ENCODE measurements around the gene C5orf22. TPM values are rescaled to one million over a fixed set of nuclear protein-coding genes. Genes with fewer than 3 reads are reported as not detected.

C5orf22 gene
- total RNA-seq, 1 donor from 2014 or later: 22.9 TPM

DNA sequence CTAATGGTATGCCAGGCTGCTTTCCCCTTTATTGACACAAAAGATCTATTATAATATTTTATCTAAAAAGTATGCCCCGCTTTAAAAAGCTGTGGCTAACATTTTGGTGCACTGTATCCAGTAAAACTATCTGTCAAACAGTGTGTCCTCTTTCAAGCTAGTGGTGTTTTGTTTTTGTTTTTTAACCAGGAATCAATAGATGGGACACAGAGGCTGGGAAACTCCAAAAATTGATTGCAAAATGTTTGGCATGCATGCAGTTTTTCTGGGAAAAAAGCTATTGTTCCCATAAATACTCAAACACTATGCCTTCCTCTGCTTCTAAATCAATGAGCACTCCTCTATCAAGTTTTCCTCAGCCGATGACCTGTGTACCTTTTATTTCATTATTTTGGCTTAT lies 72.5 kb downstream of the C5orf22 start:
- H3K36me3 Mint-ChIP-seq: no peaks in the 10 kb centered on the region
- H3K4me1 Mint-ChIP-seq: no peaks in the 10 kb centered on the region
- H3K27ac Mint-ChIP-seq: no peak overlapping the region
- TF ChIP-seq, protein P1, sequence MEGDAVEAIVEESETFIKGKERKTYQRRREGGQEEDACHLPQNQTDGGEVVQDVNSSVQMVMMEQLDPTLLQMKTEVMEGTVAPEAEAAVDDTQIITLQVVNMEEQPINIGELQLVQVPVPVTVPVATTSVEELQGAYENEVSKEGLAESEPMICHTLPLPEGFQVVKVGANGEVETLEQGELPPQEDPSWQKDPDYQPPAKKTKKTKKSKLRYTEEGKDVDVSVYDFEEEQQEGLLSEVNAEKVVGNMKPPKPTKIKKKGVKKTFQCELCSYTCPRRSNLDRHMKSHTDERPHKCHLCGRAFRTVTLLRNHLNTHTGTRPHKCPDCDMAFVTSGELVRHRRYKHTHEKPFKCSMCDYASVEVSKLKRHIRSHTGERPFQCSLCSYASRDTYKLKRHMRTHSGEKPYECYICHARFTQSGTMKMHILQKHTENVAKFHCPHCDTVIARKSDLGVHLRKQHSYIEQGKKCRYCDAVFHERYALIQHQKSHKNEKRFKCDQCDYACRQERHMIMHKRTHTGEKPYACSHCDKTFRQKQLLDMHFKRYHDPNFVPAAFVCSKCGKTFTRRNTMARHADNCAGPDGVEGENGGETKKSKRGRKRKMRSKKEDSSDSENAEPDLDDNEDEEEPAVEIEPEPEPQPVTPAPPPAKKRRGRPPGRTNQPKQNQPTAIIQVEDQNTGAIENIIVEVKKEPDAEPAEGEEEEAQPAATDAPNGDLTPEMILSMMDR (IDR thresholded peaks at IDR 0.05; ENCODE audit: unreplicated experiment): no peak
- no peaks in the 10 kb centered on the region for H3K27me3 Mint-ChIP-seq (ENCODE audit: low read depth)
- H3K9me3 Mint-ChIP-seq: peaks cover 3% of the 10 kb centered on the region
- no peak overlapping the region for H3K4me3 Mint-ChIP-seq
- no peak for DNase-seq (ENCODE audit: low spot score in 2 of 2, unreplicated experiment in 2 of 2)

Other genes with a start within 250 kb of the C5orf22 start
- gene DROSHA, start 208 bp upstream of the C5orf22 start, total RNA-seq: 86.7 to 102 TPM (median 93.1 TPM) in 3 replicates
- 21.5 to 23.1 TPM (median 22.1 TPM) in 3 replicates for gene PDZD2, start 106.8 kb downstream of the C5orf22 start, total RNA-seq